K562 (cell line): ENCODE measurements around the gene SYT13. TPM values are rescaled to one million over a fixed set of nuclear protein-coding genes. Genes with fewer than 3 reads are reported as not detected.

Experiments used
- ATAC-seq: fragments of 200-7000 bp; cut with Tn5 transposase; 3 replicates; pipeline ENCODE4 v1.9.1; 2020; ENCODE audit warnings: moderate library complexity
- BruUV-seq: library from RNA; stranded (reverse); fragments of 400-500 nt; replicated peaks from 2 replicates; lab custom pipeline; 2021; lab: Mats Ljungman, UMichigan
- CTCF ChIA-PET: fragments of 300-600 bp; formaldehyde crosslinking; extraction: SDS; loops from one replicate; lab custom pipeline; 2021; ENCODE audit warnings: low intra/inter-chr PET ratio; lab: Yijun Ruan, JAX
- POLR2A ChIA-PET: fragments of 300-600, 350-650 bp; sonication (Branson Sonifier 250); formaldehyde crosslinking; extraction: SDS; loops from one replicate; lab custom pipeline; 2021; ENCODE audit warnings: antibody characterized with exemption, inconsistent platforms; lab: Yijun Ruan, JAX
- DNase-seq, 4 experiments: peaks; one replicate each; pipeline versions ENCODE4 v3.0.0 to v3.0.0-alpha.2; 2011 to 2018; ENCODE audit warnings: low spot score in 3 of 4, mixed read lengths in 3 of 4; ENCODE audit errors: extremely low read depth in 1 of 4
- FAIRE-seq: peaks from 2 replicates; lab custom pipeline; 2011; peaks lifted over from hg19 to GRCh38; lab: Jason Lieb, UNC
- H2AFZ ChIP-seq: 2 replicates; pipeline ENCODE4 v1.6.0; 2011; ENCODE audit warnings: low read depth, low read length, control low read depth, inconsistent platforms
- H3K27ac ChIP-seq: fragments of 200-600 bp; 3 replicates; pipeline ENCODE4 v1.8.0; 2011; ENCODE audit warnings: low read depth, mild to moderate bottlenecking, control low read depth, inconsistent platforms, low read length, moderate library complexity, mixed read lengths; ENCODE audit errors: extremely low read depth
- H3K27me3 ChIP-seq, 2 experiments: fragments of 300-600 bp in 1 of 2; 2 replicates in 1 of 2; 3 replicates in 1 of 2; pipeline versions ENCODE4 v1.6.0 to v1.8.0; 2011; ENCODE audit warnings: inconsistent platforms in 2 of 2, low read length in 2 of 2, mild to moderate bottlenecking in 1 of 2, mixed read lengths in 1 of 2, moderate library complexity in 1 of 2; ENCODE audit not compliant: control insufficient read depth in 2 of 2, insufficient read depth in 2 of 2
- H3K36me3 ChIP-seq: fragments of 300-600 bp; 3 replicates; pipeline ENCODE4 v1.8.0; 2011; ENCODE audit warnings: mild to moderate bottlenecking, low read length, inconsistent platforms; ENCODE audit not compliant: control insufficient read depth, insufficient read depth
- H3K4me1 ChIP-seq, 2 experiments: fragments of 200-600 bp in 1 of 2; replicated peaks in 1 of 2; 2 replicates in 1 of 2; 3 replicates in 1 of 2; pipeline versions ENCODE4 v1.5.1 to v1.8.0; 2011; ENCODE audit warnings: inconsistent platforms in 2 of 2, low read length in 2 of 2, mild to moderate bottlenecking in 1 of 2, mixed read lengths in 1 of 2, moderate library complexity in 1 of 2; ENCODE audit not compliant: control insufficient read depth in 2 of 2, insufficient read depth in 2 of 2
- H3K4me2 ChIP-seq: 2 replicates; pipeline ENCODE4 v1.6.1; 2011; ENCODE audit warnings: low read length, control low read depth, inconsistent platforms, mixed read lengths; ENCODE audit not compliant: insufficient read depth
- H3K4me3 ChIP-seq: fragments of 200-600 bp; sonication (generic), shearing (Covaris generic); 2 replicates; pipeline ENCODE4 v1.5.1; 2016; ENCODE audit warnings: control low read depth, inconsistent platforms
- H3K79me2 ChIP-seq: fragments of 200-600 bp; 3 replicates; pipeline ENCODE4 v1.8.0; 2011; ENCODE audit warnings: low read length, inconsistent platforms; ENCODE audit not compliant: control insufficient read depth, insufficient read depth
- H3K9ac ChIP-seq, 2 experiments: 2 replicates each; pipeline versions ENCODE4 v1.6.0 to v1.6.1; 2011; ENCODE audit warnings: low read depth in 2 of 2, low read length in 2 of 2, control low read depth in 1 of 2, inconsistent platforms in 1 of 2, mild to moderate bottlenecking in 1 of 2, mixed read lengths in 1 of 2; ENCODE audit not compliant: insufficient read depth in 1 of 2
- H3K9me1 ChIP-seq: one replicate; pipeline ENCODE4 v1.6.0; 2011; ENCODE audit warnings: inconsistent platforms, mild to moderate bottlenecking, low read length, moderate library complexity; ENCODE audit not compliant: control insufficient read depth, insufficient read depth
- H3K9me3 ChIP-seq: replicated peaks from 2 replicates; pipeline ENCODE4 v1.5.1; 2011; ENCODE audit warnings: low read depth, low read length, inconsistent platforms; ENCODE audit not compliant: control insufficient read depth, insufficient read depth
- H4K20me1 ChIP-seq: replicated peaks from 2 replicates; pipeline ENCODE4 v1.6.1; 2011; ENCODE audit warnings: low read length, inconsistent platforms, mixed read lengths; ENCODE audit not compliant: control insufficient read depth, insufficient read depth
- HDGF ChIP-seq: fragments of 450-650 bp; IDR thresholded peaks from 2 replicates; pipeline ENCODE4 v1.6.1; 2016
- LARP7 ChIP-seq: fragments of 450-650 bp; IDR thresholded peaks from 2 replicates; pipeline ENCODE4 v1.6.1; 2016
- MAFK ChIP-seq: IDR thresholded peaks from 2 replicates; pipeline ENCODE4 v1.6.1; 2011; ENCODE audit warnings: low read length, improper control_type of control experiment
- POLR3A ChIP-seq: IDR thresholded peaks from 2 replicates; pipeline ENCODE4 v1.6.1; 2011; ENCODE audit warnings: borderline replicate concordance, mild to moderate bottlenecking, moderate library complexity; ENCODE audit not compliant: insufficient read length, insufficient read depth; ENCODE audit errors: extremely low read depth
- RBM25 ChIP-seq: fragments of 200-400 bp; formaldehyde crosslinking; IDR thresholded peaks from 2 replicates; pipeline ENCODE4 v1.6.1; 2018; ENCODE audit warnings: low read length, low read depth, moderate library complexity; ENCODE audit not compliant: severe bottlenecking
- SNIP1 ChIP-seq: fragments of 450-650 bp; IDR thresholded peaks from 2 replicates; pipeline ENCODE4 v1.7.1; 2017; ENCODE audit warnings: low read depth, mild to moderate bottlenecking
- SP2 ChIP-seq: IDR thresholded peaks from 2 replicates; pipeline ENCODE4 v1.6.1; 2011; ENCODE audit warnings: mild to moderate bottlenecking, low read depth, low read length, moderate library complexity; ENCODE audit not compliant: poor library complexity, severe bottlenecking; ENCODE audit errors: extremely low read depth
- TEAD4 ChIP-seq, 2 experiments: sonication (generic) in 1 of 2; formaldehyde crosslinking in 1 of 2; IDR thresholded peaks; 2 replicates each; pipeline versions ENCODE4 v1.6.1 to v1.8.0; 2012 to 2022; ENCODE audit warnings: borderline replicate concordance in 1 of 2, inconsistent platforms in 1 of 2, low read length in 1 of 2, mild to moderate bottlenecking in 1 of 2, missing genetic modification reagents in 1 of 2
- ZC3H4 ChIP-seq: sonication (generic); formaldehyde crosslinking; IDR thresholded peaks from 2 replicates; pipeline ENCODE4 v1.9.0; 2021; ENCODE audit warnings: missing genetic modification reagents, borderline replicate concordance
- ZKSCAN8 ChIP-seq: fragments of 200-800 bp; sonication (Bioruptor generic); IDR thresholded peaks from 2 replicates; pipeline ENCODE4 v1.6.1; 2016; ENCODE audit warnings: missing genetic modification characterization, missing compliant biosample characterization
- ZNF644 ChIP-seq: fragments of 200-800 bp; sonication (Bioruptor generic); IDR thresholded peaks from 2 replicates; pipeline ENCODE4 v1.6.1; 2016; ENCODE audit warnings: low read depth, missing genetic modification characterization, missing compliant biosample characterization
- ZNF785 ChIP-seq: fragments of 250-450 bp; sonication (Bioruptor Pico); IDR thresholded peaks from 2 replicates; pipeline ENCODE4 v1.4.0; 2020; ENCODE audit warnings: mild to moderate bottlenecking
- ZZZ3 ChIP-seq: fragments of 450-650 bp; IDR thresholded peaks from 2 replicates; pipeline ENCODE4 v1.6.1; 2016; ENCODE audit warnings: antibody characterized with exemption, mild to moderate bottlenecking, moderate library complexity
- WGBS: fragments of 100-300 bp; shearing (Covaris generic); methylation state at CpG from one replicate; pipeline ENCODE4 v1.1.6; 2016; ENCODE audit warnings: low coverage, mixed read lengths; ENCODE audit not compliant: insufficient coverage; ENCODE audit errors: missing lambda C conversion rate; 5-methylcytosine and 5-hydroxymethylcytosine counted together
- in situ Hi-C: fragments of 300-500 bp; cut with MboI; formaldehyde crosslinking; loops from 4 replicates; pipeline ENCODE4 v1.15.0; 2018; ENCODE audit warnings: inconsistent platforms, mixed read lengths
- intact Hi-C: fragments of 100-400 bp; cut with micrococcal nuclease; formaldehyde crosslinking; loops from 2 replicates; pipeline ENCODE4 v1.14.2; 2022
- polyA plus RNA-seq, 8 experiments: library from polyadenylated mRNA; depleted of rRNA in 4 of 8; stranded (reverse) in 5 of 8; unstranded in 3 of 8; fragments of >200 nt; fragmentation: Nextera tagmentation in 2 of 8; fragmentation: Illumina TruSeq in 1 of 8; extraction: Ambion mirVana in 2 of 8; extraction: Trizol in 1 of 8; gene quantifications; 2 replicates each; pipeline versions ENCODE4 v1.2.1 to v1.2.3, GENCODE V29; 2011 to 2014; ENCODE audit warnings: inconsistent platforms in 1 of 8, missing spikeins in 1 of 8
- total RNA-seq, 7 experiments: library from RNA; depleted of rRNA in 6 of 7; stranded (reverse); fragments of >200 nt in 6 of 7; fragmentation: Illumina TruSeq in 2 of 7; extraction: Trizol in 2 of 7; gene quantifications; 2 replicates each; pipeline versions ENCODE4 v1.2.1 to v1.2.3, GENCODE V29; 2011 to 2021; ENCODE audit warnings: low replicate concordance in 1 of 7
- TF ChIP-seq, protein P1 (sequence below): fragments of 250-450 bp; sonication (Bioruptor Pico); IDR thresholded peaks from 2 replicates; pipeline ENCODE4 v1.9.0; 2021; ENCODE audit warnings: mild to moderate bottlenecking, inconsistent platforms
- TF ChIP-seq, protein P2 (sequence below): fragments of 450-650 bp; IDR thresholded peaks from 2 replicates; pipeline ENCODE4 v1.6.1; 2016; ENCODE audit warnings: mild to moderate bottlenecking

The SYT13 gene
- total and polyA plus RNA-seq, 9 of the 15 experiments (the other 6 are each of a cell fraction or from before 2014, with no cell fraction given) = under 0.01 to 0.13 (median 0.08) TPM; not detected in 2

DNA sequence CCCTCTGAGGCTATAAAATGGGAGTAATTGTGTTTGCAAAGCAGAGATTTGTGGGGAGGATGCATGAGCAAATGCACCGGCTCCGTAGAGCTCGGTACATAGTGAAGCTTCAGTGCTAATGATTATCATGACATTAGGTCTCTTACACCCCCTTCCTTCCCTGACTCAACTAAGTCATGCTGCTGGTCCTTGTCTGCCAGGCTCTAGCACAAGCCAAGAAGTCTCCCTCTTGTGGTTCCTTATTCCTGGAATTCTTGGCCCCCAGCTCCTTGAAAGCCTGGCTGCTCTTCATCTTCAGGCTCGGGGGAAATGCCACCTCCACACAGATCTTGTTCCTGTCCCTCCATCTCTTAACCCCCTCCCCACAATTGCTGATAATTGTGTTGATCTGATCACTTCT lies 45.7 kb upstream of the SYT13 start (continued):
- TF ChIP-seq ZNF785 (CRISPR knock-in tag) (no peak), SP2 (no peak), POLR3A (no peak), RBM25 (no peak), LARP7 (no peak), HDGF (no peak), ZKSCAN8 (CRISPR knock-in tag) (no peak)

DNA sequence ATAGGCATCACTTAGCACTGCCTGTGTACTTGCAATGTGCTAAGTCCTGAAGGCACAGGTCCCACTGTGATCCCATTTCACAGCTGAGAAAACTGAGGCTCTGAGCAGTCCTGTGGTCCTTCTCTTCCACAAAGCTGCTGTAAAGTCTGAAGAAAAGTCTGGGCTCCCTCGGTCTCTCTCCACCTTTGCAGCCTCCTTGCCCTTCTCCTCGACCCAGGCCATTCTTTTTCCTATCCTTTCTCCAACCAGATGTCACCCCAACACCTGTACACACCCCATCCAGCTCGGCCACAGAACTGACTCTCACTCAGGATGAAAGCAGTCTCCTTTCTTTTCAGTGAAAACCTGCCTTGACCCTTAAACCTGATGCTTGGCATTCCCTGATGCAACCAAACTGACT lies 42.6 kb upstream of the SYT13 start:
- Histone ChIP-seq H3K36me3 (no peaks in the 10 kb centered on the region), H3K4me1 (no peaks in the 10 kb centered on the region), H2AFZ (no peak overlapping the region), H3K9me3 (no peaks in the 10 kb centered on the region), H3K79me2 (no peaks in the 10 kb centered on the region), H3K4me3 (no peak overlapping the region), H3K27ac (no peak overlapping the region), H3K9ac (no peak overlapping the region), H3K9me1 (no peaks in the 10 kb centered on the region), H4K20me1 (no peaks in the 10 kb centered on the region; the same call in 1 of the 2 replicates), H3K4me2 (no peak overlapping the region), H3K27me3 (no peaks in the 10 kb centered on the region; a peak in 1 of 5 replicates)
- TF ChIP-seq, protein P1, sequence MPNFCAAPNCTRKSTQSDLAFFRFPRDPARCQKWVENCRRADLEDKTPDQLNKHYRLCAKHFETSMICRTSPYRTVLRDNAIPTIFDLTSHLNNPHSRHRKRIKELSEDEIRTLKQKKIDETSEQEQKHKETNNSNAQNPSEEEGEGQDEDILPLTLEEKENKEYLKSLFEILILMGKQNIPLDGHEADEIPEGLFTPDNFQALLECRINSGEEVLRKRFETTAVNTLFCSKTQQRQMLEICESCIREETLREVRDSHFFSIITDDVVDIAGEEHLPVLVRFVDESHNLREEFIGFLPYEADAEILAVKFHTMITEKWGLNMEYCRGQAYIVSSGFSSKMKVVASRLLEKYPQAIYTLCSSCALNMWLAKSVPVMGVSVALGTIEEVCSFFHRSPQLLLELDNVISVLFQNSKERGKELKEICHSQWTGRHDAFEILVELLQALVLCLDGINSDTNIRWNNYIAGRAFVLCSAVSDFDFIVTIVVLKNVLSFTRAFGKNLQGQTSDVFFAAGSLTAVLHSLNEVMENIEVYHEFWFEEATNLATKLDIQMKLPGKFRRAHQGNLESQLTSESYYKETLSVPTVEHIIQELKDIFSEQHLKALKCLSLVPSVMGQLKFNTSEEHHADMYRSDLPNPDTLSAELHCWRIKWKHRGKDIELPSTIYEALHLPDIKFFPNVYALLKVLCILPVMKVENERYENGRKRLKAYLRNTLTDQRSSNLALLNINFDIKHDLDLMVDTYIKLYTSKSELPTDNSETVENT (CRISPR knock-in tag) = no peak
- TF ChIP-seq ZNF644 (no peak), ZZZ3 (no peak), ZC3H4 (no peak), TEAD4 (IDR thresholded peaks at IDR 0.05; ENCODE audit: low read length) (no peak), TEAD4 (CRISPR knock-in tag; IDR thresholded peaks at IDR 0.05; ENCODE audit: borderline replicate concordance) (no peak), SNIP1 (no peak), MAFK (no peak)
- TF ChIP-seq, protein P2, sequence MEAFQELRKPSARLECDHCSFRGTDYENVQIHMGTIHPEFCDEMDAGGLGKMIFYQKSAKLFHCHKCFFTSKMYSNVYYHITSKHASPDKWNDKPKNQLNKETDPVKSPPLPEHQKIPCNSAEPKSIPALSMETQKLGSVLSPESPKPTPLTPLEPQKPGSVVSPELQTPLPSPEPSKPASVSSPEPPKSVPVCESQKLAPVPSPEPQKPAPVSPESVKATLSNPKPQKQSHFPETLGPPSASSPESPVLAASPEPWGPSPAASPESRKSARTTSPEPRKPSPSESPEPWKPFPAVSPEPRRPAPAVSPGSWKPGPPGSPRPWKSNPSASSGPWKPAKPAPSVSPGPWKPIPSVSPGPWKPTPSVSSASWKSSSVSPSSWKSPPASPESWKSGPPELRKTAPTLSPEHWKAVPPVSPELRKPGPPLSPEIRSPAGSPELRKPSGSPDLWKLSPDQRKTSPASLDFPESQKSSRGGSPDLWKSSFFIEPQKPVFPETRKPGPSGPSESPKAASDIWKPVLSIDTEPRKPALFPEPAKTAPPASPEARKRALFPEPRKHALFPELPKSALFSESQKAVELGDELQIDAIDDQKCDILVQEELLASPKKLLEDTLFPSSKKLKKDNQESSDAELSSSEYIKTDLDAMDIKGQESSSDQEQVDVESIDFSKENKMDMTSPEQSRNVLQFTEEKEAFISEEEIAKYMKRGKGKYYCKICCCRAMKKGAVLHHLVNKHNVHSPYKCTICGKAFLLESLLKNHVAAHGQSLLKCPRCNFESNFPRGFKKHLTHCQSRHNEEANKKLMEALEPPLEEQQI = no peak
- FAIRE-seq (no peak), ATAC-seq (no peak), DNase-seq (no peak)
- intact Hi-C loops = no loop called here
- CTCF ChIA-PET = no interaction called here
- no TSS peak for BruUV-seq
- 0% methylated on average over 3 of the region's 3 CpGs for WGBS
- in situ Hi-C loops = loop anchor here (5.0 kb wide), 2 partner anchors 221 to 401 kb away; no protein-coding TSS in a partner anchor
- POLR2A ChIA-PET = interaction anchor here (0.6 kb wide), 1 partner anchor 8 kb away, joined by 3 read pairs; no protein-coding TSS in a partner anchor
